Fibroblast of skin of scalp (primary cell): ENCODE results near the gene HTR6.
A peak's percentile ranks its signal among the peaks of the same experiment; 100 is the strongest.

Experiments
- DNase-seq: peaks from one replicate; pipeline ENCODE4 v3.0.0-alpha.2; 2013

HTR6 gene

GRCh38 chr1:19689856-19690255, 25.2 kb downstream of the HTR6 start:
- DNase-seq = no peak

GRCh38 chr1:19690342-19690741, 25.7 kb downstream of the HTR6 start:
- DNase-seq = no peak

- DNase-seq = no peak
Measured at GRCh38 chr1:19694298-19694697, 29.6 kb downstream of the HTR6 start.

GRCh38 chr1:19695772-19696171, 31.1 kb downstream of the HTR6 start:
- DNase-seq = no peak

- DNase-seq = no peak
Measured at GRCh38 chr1:19696820-19697219, 32.1 kb downstream of the HTR6 start.

- no peak for DNase-seq
Measured at GRCh38 chr1:19698181-19698580, 33.5 kb downstream of the HTR6 start.

- DNase-seq = no peak
Measured at GRCh38 chr1:19700079-19700777, 35.6 kb downstream of the HTR6 start.

- no peak for DNase-seq
Measured at GRCh38 chr1:19703280-19703679, 38.6 kb downstream of the HTR6 start.

GRCh38 chr1:19704247-19705113, 39.8 kb downstream of the HTR6 start:
- DNase-seq = peak; percentile 70

- DNase-seq = no peak
Measured at GRCh38 chr1:19705464-19705863, 40.8 kb downstream of the HTR6 start.

- DNase-seq = no peak
Measured at GRCh38 chr1:19706136-19706535, 41.5 kb downstream of the HTR6 start.

GRCh38 chr1:19708567-19709110, 44.0 kb downstream of the HTR6 start:
- no peak for DNase-seq

GRCh38 chr1:19709260-19709793, 44.7 kb downstream of the HTR6 start:
- DNase-seq = no peak

- no peak for DNase-seq
Measured at GRCh38 chr1:19710825-19711611, 46.3 kb downstream of the HTR6 start.

GRCh38 chr1:19712928-19713327, 48.3 kb downstream of the HTR6 start:
- no peak for DNase-seq

GRCh38 chr1:19715334-19716203, 50.9 kb downstream of the HTR6 start:
- peak; percentile 93 for DNase-seq

- DNase-seq = no peak
Measured at GRCh38 chr1:19717467-19717866, 52.8 kb downstream of the HTR6 start.

GRCh38 chr1:19720174-19720573, 55.5 kb downstream of the HTR6 start:
- DNase-seq = no peak

- no peak for DNase-seq
Measured at GRCh38 chr1:19720973-19721372, 56.3 kb downstream of the HTR6 start.

GRCh38 chr1:19723874-19724273, 59.2 kb downstream of the HTR6 start:
- no peak for DNase-seq

GRCh38 chr1:19725606-19726005, 60.9 kb downstream of the HTR6 start:
- no peak for DNase-seq
